H1 (cell line): Measurements from ENCODE around the gene UFD1. TPM values are rescaled to one million over a fixed set of nuclear protein-coding genes. Genes with fewer than 3 reads are reported as not detected.

ENCODE experiments used
- CTCF ChIA-PET: fragments of 300-600 bp; sonication (Branson Sonifier 250); formaldehyde crosslinking; loops from one replicate; lab custom pipeline; 2021; ENCODE audit not compliant: partially characterized antibody; lab: Charles Lee
- POLR2A ChIA-PET: fragments of 300-600 bp; sonication (Branson Sonifier 250); formaldehyde crosslinking; loops from one replicate; lab custom pipeline; 2021; ENCODE audit warnings: inconsistent platforms; ENCODE audit not compliant: partially characterized antibody; lab: Charles Lee
- DNase-seq, 2 experiments: peaks; one replicate each; pipeline versions ENCODE4 v3.0.0 to v3.0.0-alpha.2; 2010 to 2022; ENCODE audit warnings: low spot score in 2 of 2, low read depth in 1 of 2, mixed read lengths in 1 of 2
- FAIRE-seq: peaks from 2 replicates; lab custom pipeline; 2011; peaks lifted over from hg19 to GRCh38; lab: Jason Lieb, UNC
- H2AFZ ChIP-seq: 2 replicates; pipeline ENCODE4 v1.8.1; 2012; ENCODE audit warnings: low read length, inconsistent platforms
- H2AK5ac ChIP-seq: 2 replicates; pipeline ENCODE4 v1.6.1; 2013; ENCODE audit warnings: low read depth, low read length
- H2BK120ac ChIP-seq: replicated peaks from 2 replicates; pipeline ENCODE3; 2013; ENCODE audit warnings: low read depth, low read length, inconsistent platforms
- H2BK12ac ChIP-seq: 2 replicates; pipeline ENCODE4 v1.6.1; 2013; ENCODE audit warnings: low read depth, low read length
- H2BK15ac ChIP-seq: 2 replicates; pipeline ENCODE4 v1.6.1; 2013; ENCODE audit warnings: low read length
- H2BK20ac ChIP-seq: 2 replicates; pipeline ENCODE4 v1.6.1; 2013; ENCODE audit warnings: low read length
- H2BK5ac ChIP-seq: 2 replicates; pipeline ENCODE4 v1.6.1; 2013; ENCODE audit warnings: low read depth, low read length
- H3K14ac ChIP-seq: 2 replicates; pipeline ENCODE4 v1.6.1; 2013; ENCODE audit warnings: inconsistent platforms; ENCODE audit not compliant: insufficient read length
- H3K18ac ChIP-seq: 2 replicates; pipeline ENCODE4 v1.6.1; 2013; ENCODE audit warnings: low read length; ENCODE audit errors: extremely low read depth
- H3K23ac ChIP-seq: 2 replicates; pipeline ENCODE4 v1.6.1; 2013; ENCODE audit warnings: inconsistent platforms; ENCODE audit not compliant: insufficient read length
- H3K23me2 ChIP-seq: 2 replicates; pipeline ENCODE4 v1.6.1; 2013; ENCODE audit warnings: low read depth, low read length
- H3K27ac ChIP-seq: 2 replicates; pipeline ENCODE4 v1.6.1; 2011; ENCODE audit warnings: low read depth, low read length, inconsistent platforms
- H3K27me3 ChIP-seq, 4 experiments: replicated peaks in 1 of 4; 1 replicate in 1 of 4; 2 replicates in 3 of 4; pipeline versions ENCODE4 v1.6.1 to v1.8.1; 2011 to 2013; ENCODE audit warnings: low read length in 3 of 4, mild to moderate bottlenecking in 3 of 4, inconsistent platforms in 2 of 4, mixed read lengths in 2 of 4, moderate library complexity in 1 of 4; ENCODE audit not compliant: control insufficient read depth in 3 of 4, insufficient read depth in 3 of 4; ENCODE audit errors: extremely low read depth in 1 of 4
- H3K36me3 ChIP-seq, 4 experiments: 2 replicates each; pipeline versions ENCODE4 v1.6.1 to v1.8.1; 2011 to 2013; ENCODE audit warnings: mild to moderate bottlenecking in 4 of 4, low read length in 3 of 4, moderate library complexity in 2 of 4, control low read depth in 1 of 4, inconsistent platforms in 1 of 4; ENCODE audit not compliant: insufficient read depth in 4 of 4, control insufficient read depth in 2 of 4
- H3K4ac ChIP-seq: replicated peaks from 2 replicates; pipeline ENCODE3; 2013; ENCODE audit warnings: low read length, low read depth, mixed read lengths, inconsistent platforms; ENCODE audit not compliant: insufficient read length
- H3K4me1 ChIP-seq, 4 experiments: replicated peaks in 1 of 4; 1 replicate in 1 of 4; 2 replicates in 3 of 4; pipeline versions ENCODE4 v1.6.1 to v1.8.1; 2011 to 2013; ENCODE audit warnings: low read length in 3 of 4, inconsistent platforms in 2 of 4, mixed read lengths in 1 of 4; ENCODE audit not compliant: insufficient read depth in 4 of 4, control insufficient read depth in 3 of 4
- H3K4me2 ChIP-seq, 2 experiments: 2 replicates each; pipeline versions ENCODE4 v1.6.1 to v1.8.1; 2011 to 2013; ENCODE audit warnings: low read depth in 2 of 2, low read length in 2 of 2, control low read depth in 1 of 2, inconsistent platforms in 1 of 2, mild to moderate bottlenecking in 1 of 2; ENCODE audit not compliant: insufficient read depth in 1 of 2
- H3K4me3 ChIP-seq, 4 experiments: fragments of 200-600, 300-600 bp in 1 of 4; sonication (generic), shearing (Covaris generic), sonication (Bioruptor Twin) in 1 of 4; 2 replicates each; pipeline versions ENCODE4 v1.5.1 to v1.8.1; 2011 to 2016; ENCODE audit warnings: low read length in 4 of 4, low read depth in 3 of 4, control low read depth in 2 of 4, inconsistent platforms in 2 of 4, mild to moderate bottlenecking in 2 of 4, mixed read lengths in 1 of 4, moderate library complexity in 1 of 4; ENCODE audit not compliant: insufficient read depth in 2 of 4; ENCODE audit errors: extremely low read depth in 1 of 4
- H3K56ac ChIP-seq: replicated peaks from 2 replicates; pipeline ENCODE3; 2013; ENCODE audit warnings: low read depth, mild to moderate bottlenecking, mixed read lengths, low read length, inconsistent platforms; ENCODE audit not compliant: insufficient read length
- H3K79me1 ChIP-seq: 2 replicates; pipeline ENCODE4 v1.6.1; 2013; ENCODE audit warnings: low read depth, low read length, control low read depth
- H3K79me2 ChIP-seq, 2 experiments: 2 replicates each; pipeline versions ENCODE4 v1.6.1 to v1.8.1; 2012 to 2013; ENCODE audit warnings: low read length in 2 of 2, mild to moderate bottlenecking in 2 of 2, inconsistent platforms in 1 of 2; ENCODE audit not compliant: insufficient read depth in 2 of 2, control insufficient read depth in 1 of 2
- H3K9ac ChIP-seq, 4 experiments: replicated peaks in 1 of 4; 1 replicate in 1 of 4; 2 replicates in 3 of 4; pipeline versions ENCODE4 v1.6.1 to v1.8.1; 2011 to 2013; ENCODE audit warnings: low read depth in 3 of 4, low read length in 3 of 4, control low read depth in 2 of 4, mild to moderate bottlenecking in 2 of 4, moderate library complexity in 2 of 4, inconsistent platforms in 1 of 4; ENCODE audit errors: extremely low read depth in 1 of 4
- H3K9me3 ChIP-seq, 2 experiments: 2 replicates each; pipeline versions ENCODE4 v1.6.1 to v1.8.1; 2012 to 2013; ENCODE audit warnings: mild to moderate bottlenecking in 2 of 2, moderate library complexity in 2 of 2, control low read depth in 1 of 2, inconsistent platforms in 1 of 2, low read depth in 1 of 2, low read length in 1 of 2, mixed read lengths in 1 of 2; ENCODE audit not compliant: insufficient read depth in 2 of 2
- H4K20me1 ChIP-seq, 2 experiments: replicated peaks in 1 of 2; 2 replicates each; pipeline versions ENCODE3 to v1.8.1; 2011 to 2013; ENCODE audit warnings: inconsistent platforms in 2 of 2, low read length in 2 of 2, mild to moderate bottlenecking in 1 of 2; ENCODE audit not compliant: insufficient read depth in 2 of 2, control insufficient read depth in 1 of 2
- H4K5ac ChIP-seq: 2 replicates; pipeline ENCODE4 v1.6.1; 2013; ENCODE audit warnings: low read length, low read depth, mixed read lengths, inconsistent platforms; ENCODE audit not compliant: insufficient read length
- H4K8ac ChIP-seq: 2 replicates; pipeline ENCODE4 v1.8.0; 2013; ENCODE audit warnings: mild to moderate bottlenecking, moderate library complexity, low read length, inconsistent platforms; ENCODE audit not compliant: insufficient read depth; ENCODE audit errors: extremely low read depth
- H4K91ac ChIP-seq: replicated peaks from 2 replicates; pipeline ENCODE3; 2013; ENCODE audit warnings: low read length, mixed read lengths, inconsistent platforms; ENCODE audit not compliant: insufficient read length
- BCL11A ChIP-seq, 2 experiments: IDR thresholded peaks; one replicate each; pipeline ENCODE4 v1.6.1; 2011; ENCODE audit warnings: low read depth in 2 of 2, low read length in 2 of 2, mild to moderate bottlenecking in 2 of 2
- BRCA1 ChIP-seq: IDR thresholded peaks from 2 replicates; pipeline ENCODE4 v1.6.1; 2012; ENCODE audit warnings: low read depth, low read length, improper control_type of control experiment
- CREB1 ChIP-seq: IDR thresholded peaks from 2 replicates; pipeline ENCODE4 v1.6.1; 2012; ENCODE audit warnings: inconsistent platforms
- E2F6 ChIP-seq: IDR thresholded peaks from 2 replicates; pipeline ENCODE4 v1.6.1; 2012; ENCODE audit warnings: inconsistent platforms
- EGR1 ChIP-seq: IDR thresholded peaks from 2 replicates; pipeline ENCODE4 v1.6.1; 2011; ENCODE audit warnings: low read depth, low read length, borderline replicate concordance
- EP300 ChIP-seq, 2 experiments: IDR thresholded peaks; 1 replicate in 1 of 2; 2 replicates in 1 of 2; pipeline ENCODE4 v1.6.1; 2011 to 2012; ENCODE audit warnings: low read depth in 2 of 2, low read length in 2 of 2, mild to moderate bottlenecking in 2 of 2, borderline replicate concordance in 1 of 2, inconsistent platforms in 1 of 2, moderate library complexity in 1 of 2
- KDM1A ChIP-seq: fragments of 200-600, 300-600 bp; sonication (generic); IDR thresholded peaks from 2 replicates; pipeline ENCODE4 v1.7.1; 2016; ENCODE audit warnings: mild to moderate bottlenecking, low read length, borderline replicate concordance
- KDM4A ChIP-seq: IDR thresholded peaks from one replicate; pipeline ENCODE4 v1.7.1; 2012; ENCODE audit warnings: low read depth, mild to moderate bottlenecking, moderate library complexity, low read length, inconsistent platforms; ENCODE audit not compliant: severe bottlenecking
- PHF8 ChIP-seq: fragments of 200-600 bp; sonication (generic); conservative IDR thresholded peaks from 2 replicates; pipeline ENCODE4 v1.7.1; 2012; ENCODE audit warnings: low read depth, mild to moderate bottlenecking, inconsistent platforms, low read length, moderate library complexity
- POLR2A ChIP-seq, 2 experiments: IDR thresholded peaks; 1 replicate in 1 of 2; 2 replicates in 1 of 2; pipeline ENCODE4 v1.6.1; 2011; ENCODE audit warnings: low read depth in 2 of 2, low read length in 2 of 2, mild to moderate bottlenecking in 2 of 2; ENCODE audit errors: control extremely low read depth in 1 of 2
- SUZ12 ChIP-seq: fragments of 200-600 bp; sonication (generic); IDR thresholded peaks from 2 replicates; pipeline ENCODE4 v1.6.1; 2012; ENCODE audit warnings: mild to moderate bottlenecking, inconsistent platforms, low read length, moderate library complexity, mixed read lengths
- TBP ChIP-seq: IDR thresholded peaks from 2 replicates; pipeline ENCODE4 v1.6.1; 2011; ENCODE audit warnings: low read depth, low read length, improper control_type of control experiment
- WGBS, 2 experiments: shearing (Covaris generic) in 1 of 2; methylation state at CpG; one replicate each; pipeline versions ENCODE4 v1.1.6 to v1.1.7; 2013 to 2015; ENCODE audit warnings: low lambda C conversion rate in 2 of 2, mixed read lengths in 2 of 2, inconsistent platforms in 1 of 2, low coverage in 1 of 2, missing lambda C conversion rate in 1 of 2; ENCODE audit not compliant: insufficient replicate concordance in 2 of 2, insufficient coverage in 1 of 2, insufficient read length in 1 of 2; ENCODE audit errors: extremely low coverage in 1 of 2, missing lambda C conversion rate in 1 of 2; 5-methylcytosine and 5-hydroxymethylcytosine counted together
- polyA plus RNA-seq, 7 experiments: library from polyadenylated mRNA; depleted of rRNA in 3 of 7; stranded (reverse) in 5 of 7; unstranded in 2 of 7; fragments of >200 nt in 5 of 7; fragments of 200-250 nt in 2 of 7; gene quantifications; 1 replicate in 5 of 7; 2 replicates in 1 of 7; 4 replicates in 1 of 7; pipeline versions ENCODE4 v1.2.1 to v1.2.3, GENCODE V29; 2011 to 2013; ENCODE audit warnings: missing spikeins in 2 of 7, mixed read lengths in 2 of 7
- total RNA-seq: library from RNA; stranded (reverse); fragmentation: NEBNext Ultra II Directional; extraction: Animal tissue kit (Norgen Biotek cat#: 25700); gene quantifications from 2 replicates; pipeline ENCODE4 v1.2.1, GENCODE V29; 2021

Gene UFD1
- total and polyA plus RNA-seq, 2 of the 8 experiments (the other 6 are each of a cell fraction or from before 2014, with no cell fraction given) = 74.6 to 116 TPM

- 0 out of 7 replicates have a peak, but pooled peaks cover 0 to 3% (median 0%) of the 10 kb centered on the region in 4 experiments for H3K4me1 ChIP-seq
- TF ChIP-seq PHF8 = no peak
- TF ChIP-seq SUZ12 = no peak
- no peak for TF ChIP-seq POLR2A (IDR thresholded peaks at IDR 0.05; ENCODE audit: control extremely low read depth in 1 of 2, low read depth in 2 of 2, low read length in 2 of 2)
- no peak for TF ChIP-seq EGR1
- no peak for TF ChIP-seq BRCA1
- TF ChIP-seq E2F6 = no peak
- TF ChIP-seq KDM4A = no peak
- no peak for TF ChIP-seq CREB1
- TF ChIP-seq KDM1A = no peak
- no peak for TF ChIP-seq EP300 (IDR thresholded peaks at IDR 0.05; ENCODE audit: borderline replicate concordance in 1 of 2, low read depth in 2 of 2, low read length in 2 of 2)
- TF ChIP-seq BCL11A (IDR thresholded peaks at IDR 0.05; ENCODE audit: low read depth in 2 of 2, low read length in 2 of 2) = no peak
- no peak for TF ChIP-seq TBP
Observed at GRCh38 chr22:19516378-19517170, 37.6 kb upstream of the UFD1 start.

More at GRCh38 chr22:19516378-19517170, 37.6 kb upstream of the UFD1 start:
- H3K14ac ChIP-seq = no peak overlapping the region
- H4K8ac ChIP-seq = peak overlapping the region; percentile 42; the same call in 1 of the 2 replicates
- no peak overlapping the region for H2BK20ac ChIP-seq
- H2BK12ac ChIP-seq = no peak overlapping the region
- no peak overlapping the region for H3K18ac ChIP-seq
- H3K79me1 ChIP-seq = no peaks in the 10 kb centered on the region
- no peak for DNase-seq
- H2BK5ac ChIP-seq = no peak overlapping the region
- peaks cover 2 to 30% (median 7%) of the 10 kb centered on the region in 4 experiments; a peak in 7 of 8 replicates for H3K36me3 ChIP-seq
- H3K9ac ChIP-seq = no peak overlapping the region
- H2BK120ac ChIP-seq = no peak overlapping the region
- ChIA-PET CTCF (interaction anchor here (1.6 kb wide), 1 partner anchor 114 kb away, joined by 10 read pairs; no protein-coding TSS in a partner anchor), POLR2A (interaction anchor here (1.2 to 1.9 kb wide), 4 partner anchors 10 to 131 kb away, joined by 3 to 10 read pairs (median 5); no protein-coding TSS in a partner anchor)
- H2AK5ac ChIP-seq = no peak overlapping the region
- H3K4me2 ChIP-seq = no peak overlapping the region
- no peak overlapping the region for H2BK15ac ChIP-seq
- no peaks in the 10 kb centered on the region for H3K79me2 ChIP-seq
- H3K23ac ChIP-seq = no peak overlapping the region
- 89% methylated on average over 18 of the region's 19 CpGs; no CpG with 5 or more reads in 1 of the 2 experiments for WGBS, 2 experiments
- peaks cover 0 to 3% (median 1%) of the 10 kb centered on the region in 4 experiments; a peak in 2 of 7 replicates for H3K27me3 ChIP-seq
- H3K23me2 ChIP-seq = no peaks in the 10 kb centered on the region
- H4K20me1 ChIP-seq = peaks cover 0 to 6% of the 10 kb centered on the region in 2 experiments
- H4K5ac ChIP-seq = no peak overlapping the region
- no peak overlapping the region for H3K27ac ChIP-seq
- H3K4ac ChIP-seq = no peak overlapping the region
- H3K4me3 ChIP-seq = no peak overlapping the region
- no peak overlapping the region for H4K91ac ChIP-seq
- FAIRE-seq = no peak
- H3K9me3 ChIP-seq = no peaks in the 10 kb centered on the region
- no peak overlapping the region for H2AFZ ChIP-seq
- H3K56ac ChIP-seq = no peak overlapping the region
